ENCODE results near the gene TLE4. TPM values are rescaled to one million over a fixed set of nuclear protein-coding genes. Genes with fewer than 3 reads are reported as not detected.
"Not testable (repeated sequence)": the region's sequence is repeated elsewhere in the genome, so short reads cannot be mapped to it uniquely, and the experiment has no call there.

TLE4 gene
- total and polyA plus RNA-seq, 5 experiments from 2014 or later = 25.3 to 110 (median 37.8) TPM

DNA sequence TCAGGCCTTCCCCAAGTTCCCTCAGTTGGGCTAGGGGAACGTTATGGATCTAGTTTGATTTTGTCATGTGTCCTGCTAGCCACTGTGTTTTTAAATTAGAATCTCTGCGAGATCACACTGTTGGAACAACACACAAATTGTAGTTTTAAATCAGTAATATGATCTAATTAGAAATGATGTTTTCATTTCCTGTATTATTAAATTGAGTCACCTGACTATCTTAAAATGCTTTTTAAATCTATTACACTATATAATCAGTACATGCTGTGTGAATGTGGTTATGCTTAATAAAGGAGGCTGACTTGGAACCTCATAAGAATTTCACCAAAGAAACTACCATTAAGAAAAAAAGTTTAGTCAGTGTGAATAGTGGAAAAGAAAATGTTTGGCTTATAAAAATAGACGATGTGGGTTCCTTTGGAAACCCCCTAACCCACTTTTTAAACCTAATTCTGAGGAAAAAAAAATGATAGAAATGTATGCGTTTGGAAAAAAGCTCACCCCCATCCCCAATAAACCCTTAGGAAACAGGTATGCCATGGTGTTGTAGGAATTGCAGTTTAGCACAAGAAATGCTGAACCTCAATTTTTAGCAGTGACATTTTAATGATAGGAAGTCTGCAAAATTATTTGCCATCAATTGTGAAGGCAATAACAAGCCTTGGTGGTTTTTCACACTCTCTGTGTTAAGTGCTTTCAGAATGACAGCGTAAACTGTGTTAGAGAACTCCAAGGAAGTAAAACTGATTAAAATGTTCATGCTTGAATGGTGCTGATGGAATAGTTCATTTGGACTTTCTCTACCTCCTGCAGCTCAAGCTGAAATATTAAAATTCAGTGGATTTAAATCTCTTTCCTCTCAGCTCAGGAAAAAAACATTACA lies 59.0 kb downstream of the TLE4 start:
- Mint-ChIP-seq H3K36me3 (peaks cover 0 to 23% (median 21%) of the 10 kb centered on the region in 3 donors), H3K27me3 (no peaks in the 10 kb centered on the region), H3K9me3 (no peaks in the 10 kb centered on the region), H3K4me1 (peaks cover 28 to 81% (median 64%) of the 10 kb centered on the region in 4 donors), H3K4me3 (peak overlapping the region in 2 of 10 donors; percentile 13 to 46), H3K27ac (peak overlapping the region in 2 of 10 donors; percentile 11 to 13)
- no peak for DNase-seq
- POLR2A ChIA-PET = no interaction called here
- ATAC-seq = no peak

DNA sequence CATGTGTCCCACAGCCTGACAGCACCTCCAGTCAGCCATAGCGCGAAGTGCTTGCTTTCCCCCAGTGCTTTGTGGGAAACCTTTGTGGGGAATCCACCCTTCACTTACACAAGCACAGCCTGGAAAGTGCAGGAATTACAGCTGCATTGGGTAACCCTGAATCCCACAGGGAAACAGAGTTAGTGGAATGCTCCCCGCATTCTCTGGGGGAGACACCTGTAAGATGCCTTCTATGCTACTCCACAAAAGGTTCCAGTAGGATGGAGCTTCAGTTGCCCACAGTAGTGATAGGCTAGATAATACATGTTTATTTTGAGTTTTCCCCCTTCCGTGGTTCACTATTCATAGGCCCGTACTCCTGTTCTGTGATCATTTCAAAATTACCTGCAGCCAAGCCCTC lies 60.3 kb downstream of the TLE4 start:
- no peaks in the 10 kb centered on the region for H3K9me3 Mint-ChIP-seq

GRCh38 chr9:79632705-79633104 lies 60.9 kb downstream of the TLE4 start:
- POLR2A ChIA-PET = interaction anchor here (0.9 kb wide), 1 partner anchor 59 kb away, joined by 3 read pairs; no protein-coding TSS in a partner anchor
- ATAC-seq (no peak), DNase-seq (no peak)
- H3K4me1 Mint-ChIP-seq = peaks cover 36 to 86% (median 77%) of the 10 kb centered on the region in 4 donors
- H3K27ac Mint-ChIP-seq = peak overlapping the region in 2 of 10 donors; percentile 9 to 40
- H3K36me3 Mint-ChIP-seq = peaks cover 0 to 36% (median 28%) of the 10 kb centered on the region in 3 donors
- H3K9me3 Mint-ChIP-seq = peaks cover 0 to 5% (median 0%) of the 10 kb centered on the region in 9 donors
- H3K27me3 Mint-ChIP-seq = no peaks in the 10 kb centered on the region
- H3K4me3 Mint-ChIP-seq = peak overlapping the region in 2 of 10 donors; percentile 9 to 20

More for the DNA sequence above, 60.3 kb downstream of the TLE4 start:
- DNase-seq = no peak
- Mint-ChIP-seq H3K36me3 (peaks cover 0 to 33% (median 25%) of the 10 kb centered on the region in 3 donors), H3K27me3 (no peaks in the 10 kb centered on the region), H3K4me1 (peaks cover 32 to 86% (median 74%) of the 10 kb centered on the region in 4 donors), H3K27ac (peak overlapping the region in 4 of 10 donors; percentile 5 to 89 (median 44)), H3K4me3 (peak overlapping the region in 3 of 10 donors; percentile 6 to 22 (median 9))
- no peak for ATAC-seq
- POLR2A ChIA-PET = no interaction called here

- peak overlapping the region in 5 of 10 donors; percentile 9 to 53 (median 20) for H3K4me3 Mint-ChIP-seq
- peaks cover 0 to 10% (median 2%) of the 10 kb centered on the region in 9 donors for H3K9me3 Mint-ChIP-seq
- H3K27ac Mint-ChIP-seq = peak overlapping the region in 4 of 10 donors; percentile 17 to 76 (median 39)
- POLR2A ChIA-PET = interaction anchor here (1.0 to 1.1 kb wide), 2 partner anchors 11 to 62 kb away, joined by 3 to 4 read pairs; partner anchors contain the start of gene TLE4
- peaks cover 3 to 36% (median 26%) of the 10 kb centered on the region in 3 donors for H3K36me3 Mint-ChIP-seq
- H3K27me3 Mint-ChIP-seq = no peaks in the 10 kb centered on the region
- no peak for DNase-seq
- H3K4me1 Mint-ChIP-seq = peaks cover 33 to 83% (median 78%) of the 10 kb centered on the region in 4 donors
- peak in 1 of 2 donors; percentile 33 for ATAC-seq
Observed at GRCh38 chr9:79633558-79633957, 61.8 kb downstream of the TLE4 start.

GRCh38 chr9:79637177-79637925 lies 65.6 kb downstream of the TLE4 start:
- peaks cover 7 to 35% (median 34%) of the 10 kb centered on the region in 3 donors for H3K36me3 Mint-ChIP-seq
- no peaks in the 10 kb centered on the region for H3K27me3 Mint-ChIP-seq
- POLR2A ChIA-PET = interaction anchor here (1.4 kb wide), 1 partner anchor 10 kb away, joined by 6 read pairs; no protein-coding TSS in a partner anchor
- H3K27ac Mint-ChIP-seq = peak overlapping the region in 5 of 10 donors; percentile 1 to 53 (median 7)
- H3K4me3 Mint-ChIP-seq = peak overlapping the region in 2 of 10 donors; percentile 8 to 10
- DNase-seq = no peak
- H3K4me1 Mint-ChIP-seq = peaks cover 42 to 85% (median 76%) of the 10 kb centered on the region in 4 donors
- no peak for ATAC-seq
- peaks cover 0 to 17% (median 7%) of the 10 kb centered on the region in 9 donors for H3K9me3 Mint-ChIP-seq

GRCh38 chr9:79638806-79639205 lies 67.0 kb downstream of the TLE4 start:
- H3K27me3 Mint-ChIP-seq = no peaks in the 10 kb centered on the region
- H3K27ac Mint-ChIP-seq = peak overlapping the region in 6 of 10 donors; percentile 5 to 86 (median 35)
- ATAC-seq (no peak), DNase-seq (no peak)
- peaks cover 20 to 46% (median 43%) of the 10 kb centered on the region in 3 donors for H3K36me3 Mint-ChIP-seq
- peaks cover 0 to 20% (median 13%) of the 10 kb centered on the region in 9 donors for H3K9me3 Mint-ChIP-seq
- POLR2A ChIA-PET = no interaction called here
- peak overlapping the region in 3 of 10 donors; percentile 5 to 46 (median 11) for H3K4me3 Mint-ChIP-seq
- peaks cover 37 to 71% (median 65%) of the 10 kb centered on the region in 4 donors for H3K4me1 Mint-ChIP-seq

DNA sequence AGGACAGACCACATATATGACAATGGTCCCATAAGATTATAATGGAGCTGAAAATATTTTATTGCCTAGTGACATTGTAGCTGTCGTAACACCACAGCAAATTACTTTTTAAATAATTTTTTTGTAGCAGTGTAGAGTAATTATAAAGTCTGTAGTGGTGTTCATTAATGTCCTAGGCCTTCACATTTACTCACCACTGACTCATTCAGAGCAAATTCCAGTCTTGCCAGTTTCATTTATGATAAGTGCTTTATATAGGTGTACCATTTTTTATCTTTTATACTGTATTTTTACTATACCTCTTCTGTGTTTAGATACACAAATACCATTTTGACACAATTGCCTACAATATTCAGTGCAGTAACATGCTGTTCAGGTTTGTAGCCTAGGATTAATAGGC lies 67.6 kb downstream of the TLE4 start:
- H3K27ac Mint-ChIP-seq = peak overlapping the region in 3 of 10 donors; percentile 23 to 32 (median 26)
- H3K4me1 Mint-ChIP-seq = peaks cover 39 to 69% (median 63%) of the 10 kb centered on the region in 4 donors
- ATAC-seq (no peak), DNase-seq (no peak)
- peak overlapping the region in 1 of 10 donors; percentile 60 for H3K4me3 Mint-ChIP-seq
- POLR2A ChIA-PET = no interaction called here
- peaks cover 0 to 25% (median 16%) of the 10 kb centered on the region in 9 donors for H3K9me3 Mint-ChIP-seq
- H3K27me3 Mint-ChIP-seq = no peaks in the 10 kb centered on the region
- peaks cover 26 to 52% (median 49%) of the 10 kb centered on the region in 3 donors for H3K36me3 Mint-ChIP-seq

DNA sequence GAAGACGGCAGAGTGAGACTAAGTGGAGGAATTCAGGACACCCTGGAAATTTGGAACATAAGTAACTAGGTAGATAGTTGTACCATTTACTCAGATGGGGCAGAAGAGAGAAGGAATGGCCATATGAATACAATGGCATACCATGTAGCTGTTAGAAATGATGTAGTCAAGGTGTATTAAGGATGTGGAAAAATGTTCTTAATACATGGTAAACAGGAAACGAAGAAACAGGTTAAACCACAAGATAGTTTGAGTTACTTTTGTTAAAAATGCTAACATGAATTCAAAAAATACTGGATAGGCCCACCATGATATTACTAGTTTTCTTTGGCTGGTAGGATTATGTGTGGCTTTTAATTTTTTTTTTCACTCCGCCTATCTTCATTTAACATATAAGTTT lies 68.3 kb downstream of the TLE4 start:
- DNase-seq (peak in 2 of 10 donors; percentile 6 to 16), ATAC-seq (peak in 1 of 2 donors; percentile 48)
- H3K27me3 Mint-ChIP-seq = not testable (repeated sequence)
- H3K4me1 Mint-ChIP-seq = peaks cover 39 to 64% (median 59%) of the 10 kb centered on the region in 4 donors
- peaks cover 0 to 27% (median 16%) of the 10 kb centered on the region in 9 donors for H3K9me3 Mint-ChIP-seq
- POLR2A ChIA-PET = interaction anchor here (0.6 to 1.2 kb wide), 2 partner anchors 55 to 68 kb away, joined by 4 to 6 read pairs; partner anchors contain the start of gene TLE4
- peaks cover 33 to 56% (median 55%) of the 10 kb centered on the region in 3 donors for H3K36me3 Mint-ChIP-seq
- peak overlapping the region in 9 of 10 donors; percentile 6 to 76 (median 55) for H3K4me3 Mint-ChIP-seq
- H3K27ac Mint-ChIP-seq = peak overlapping the region in 7 of 10 donors; percentile 22 to 87 (median 53)

- H3K27me3 Mint-ChIP-seq = no peaks in the 10 kb centered on the region
- DNase-seq = no peak
- POLR2A ChIA-PET = interaction anchor here (0.7 to 1.2 kb wide), 2 partner anchors 69 to 72 kb away, joined by 3 to 6 read pairs; partner anchors contain the start of gene TLE4
- ATAC-seq = no peak
- H3K27ac Mint-ChIP-seq = peak overlapping the region in 4 of 10 donors; percentile 24 to 83 (median 44)
- peaks cover 0 to 27% (median 16%) of the 10 kb centered on the region in 9 donors for H3K9me3 Mint-ChIP-seq
- H3K4me1 Mint-ChIP-seq = peaks cover 41 to 58% (median 53%) of the 10 kb centered on the region in 4 donors
- H3K4me3 Mint-ChIP-seq = peak overlapping the region in 4 of 10 donors; percentile 14 to 35 (median 22)
- H3K36me3 Mint-ChIP-seq = peaks cover 33 to 53% (median 52%) of the 10 kb centered on the region in 3 donors
Observed at GRCh38 chr9:79641070-79641469, 69.3 kb downstream of the TLE4 start.

GRCh38 chr9:79642671-79643070 lies 70.9 kb downstream of the TLE4 start:
- POLR2A ChIA-PET = interaction anchor here (0.6 kb wide), 1 partner anchor 37 kb away, joined by 3 read pairs; no protein-coding TSS in a partner anchor

GRCh38 chr9:79644048-79644447 lies 72.3 kb downstream of the TLE4 start:
- Mint-ChIP-seq H3K27me3 (no peaks in the 10 kb centered on the region), H3K36me3 (peaks cover 26 to 31% (median 26%) of the 10 kb centered on the region in 3 donors), H3K4me1 (peaks cover 26 to 33% (median 28%) of the 10 kb centered on the region in 4 donors), H3K9me3 (peaks cover 0 to 20% (median 8%) of the 10 kb centered on the region in 9 donors), H3K4me3 (no peak overlapping the region), H3K27ac (no peak overlapping the region)
- DNase-seq = no peak
- POLR2A ChIA-PET = no interaction called here
- no peak for ATAC-seq

More at GRCh38 chr9:79642671-79643070, 70.9 kb downstream of the TLE4 start:
- DNase-seq (no peak), ATAC-seq (no peak)
- Mint-ChIP-seq H3K4me3 (no peak overlapping the region), H3K36me3 (peaks cover 33 to 41% (median 38%) of the 10 kb centered on the region in 3 donors), H3K9me3 (peaks cover 0 to 27% (median 14%) of the 10 kb centered on the region in 9 donors), H3K4me1 (peaks cover 34 to 44% (median 39%) of the 10 kb centered on the region in 4 donors), H3K27ac (no peak overlapping the region), H3K27me3 (no peaks in the 10 kb centered on the region)

All from naive thymus-derived CD8-positive, alpha-beta T cell (primary cell).